Natural killer cell treated with Interleukin-12 subunit alpha and Interleukin-12 subunit beta and Interleukin-15 and Interleukin-18, amount 100 ng/mL, for 72 hours (primary cell): ENCODE measurements around the gene TRIM38. TPM values are rescaled to one million over a fixed set of nuclear protein-coding genes. Genes with fewer than 3 reads are reported as not detected.

Experiments used
- ATAC-seq, 2 donors: fragments of 150-1000 bp; cut with Tn5 transposase in 1 of 2; sonication (Bioruptor Pico), chemical (Tn5 transposase) in 1 of 2; 2 replicates each; pipeline ENCODE4 v1.10.0; 2021
- DNase-seq: peaks from one replicate; pipeline ENCODE4 v3.0.0; 2022; ENCODE audit warnings: low spot score
- H3K27ac Mint-ChIP-seq, 2 donors: 1 replicate in 1 of 2; 2 replicates in 1 of 2; pipeline ENCODE4 v1.8.0; 2022; ENCODE audit warnings: mixed read lengths in 2 of 2, mild to moderate bottlenecking in 1 of 2, moderate library complexity in 1 of 2
- H3K27me3 Mint-ChIP-seq, 2 donors: 1 replicate in 1 of 2; 2 replicates in 1 of 2; pipeline ENCODE4 v1.8.0; 2022; ENCODE audit warnings: mixed read lengths in 2 of 2
- H3K36me3 Mint-ChIP-seq: one replicate; pipeline ENCODE4 v1.8.0; 2022; ENCODE audit warnings: mixed read lengths
- H3K4me1 Mint-ChIP-seq, 2 donors: 1 replicate in 1 of 2; 2 replicates in 1 of 2; pipeline ENCODE4 v1.8.0; 2022; ENCODE audit warnings: low read depth in 2 of 2, mixed read lengths in 2 of 2, mild to moderate bottlenecking in 1 of 2
- H3K4me3 Mint-ChIP-seq: one replicate; pipeline ENCODE4 v1.8.0; 2022; ENCODE audit warnings: mixed read lengths
- H3K9me3 Mint-ChIP-seq: 2 replicates; pipeline ENCODE4 v1.8.0; 2022; ENCODE audit warnings: mixed read lengths
- total RNA-seq, 2 donors: library from RNA; stranded (reverse); gene quantifications; one replicate each; pipeline ENCODE4 v1.2.3, GENCODE V29; 2022

The TRIM38 gene
- total RNA-seq, 2 donors from 2014 or later, result 17.8 to 19.1 TPM

DNA sequence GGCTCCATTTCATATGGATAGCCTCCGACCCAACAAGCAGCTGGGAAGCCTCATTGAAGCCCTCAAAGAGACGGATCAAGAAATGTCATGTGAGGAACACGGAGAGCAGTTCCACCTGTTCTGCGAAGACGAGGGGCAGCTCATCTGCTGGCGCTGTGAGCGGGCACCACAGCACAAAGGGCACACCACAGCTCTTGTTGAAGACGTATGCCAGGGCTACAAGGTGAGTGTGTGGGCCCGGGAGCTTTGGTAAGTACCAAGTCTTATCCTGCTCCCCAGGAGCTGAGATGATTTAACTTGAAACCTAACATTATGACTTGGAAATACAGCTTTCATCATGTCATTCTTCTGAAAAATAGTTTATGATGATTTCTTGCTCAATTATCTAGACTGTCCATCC, 4.1 kb downstream of the TRIM38 start:
- no peaks in the 10 kb centered on the region for H3K9me3 Mint-ChIP-seq
- H3K27me3 Mint-ChIP-seq, result no peaks in the 10 kb centered on the region
- peak overlapping the region; percentile 48 to 71 for H3K27ac Mint-ChIP-seq
- ATAC-seq (no peak), DNase-seq (no peak)
- peaks cover 52% of the 10 kb centered on the region for H3K36me3 Mint-ChIP-seq
- H3K4me1 Mint-ChIP-seq, result peaks cover 68 to 73% of the 10 kb centered on the region in 2 donors
- peak overlapping the region; percentile 75 for H3K4me3 Mint-ChIP-seq

DNA sequence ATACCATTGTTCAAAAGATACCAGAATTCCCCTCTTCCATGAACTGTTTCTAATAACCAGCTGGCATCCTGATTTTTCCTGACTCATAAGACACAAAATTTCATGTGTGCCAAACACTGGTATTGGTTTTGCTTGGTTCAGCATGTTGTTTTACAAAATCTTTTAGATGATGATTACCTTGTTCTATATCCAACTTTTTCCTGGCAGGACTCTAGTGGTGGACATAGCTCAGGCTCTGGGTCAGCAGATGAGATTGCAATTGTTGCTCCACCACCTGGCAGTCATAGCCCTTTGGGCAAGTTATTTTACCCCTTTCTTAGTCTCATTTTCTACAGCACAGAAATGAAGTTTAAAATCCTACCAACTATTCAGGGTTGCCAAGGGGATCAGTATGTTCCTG, 6.2 kb downstream of the TRIM38 start:
- H3K4me1 Mint-ChIP-seq, result peaks cover 54 to 58% of the 10 kb centered on the region in 2 donors
- no peaks in the 10 kb centered on the region for H3K9me3 Mint-ChIP-seq
- peak overlapping the region in 1 of 2 donors; percentile 31 for H3K27ac Mint-ChIP-seq
- ATAC-seq (no peak), DNase-seq (no peak)
- H3K36me3 Mint-ChIP-seq, result peaks cover 65% of the 10 kb centered on the region
- H3K27me3 Mint-ChIP-seq, result no peaks in the 10 kb centered on the region
- peak overlapping the region; percentile 75 for H3K4me3 Mint-ChIP-seq

DNA sequence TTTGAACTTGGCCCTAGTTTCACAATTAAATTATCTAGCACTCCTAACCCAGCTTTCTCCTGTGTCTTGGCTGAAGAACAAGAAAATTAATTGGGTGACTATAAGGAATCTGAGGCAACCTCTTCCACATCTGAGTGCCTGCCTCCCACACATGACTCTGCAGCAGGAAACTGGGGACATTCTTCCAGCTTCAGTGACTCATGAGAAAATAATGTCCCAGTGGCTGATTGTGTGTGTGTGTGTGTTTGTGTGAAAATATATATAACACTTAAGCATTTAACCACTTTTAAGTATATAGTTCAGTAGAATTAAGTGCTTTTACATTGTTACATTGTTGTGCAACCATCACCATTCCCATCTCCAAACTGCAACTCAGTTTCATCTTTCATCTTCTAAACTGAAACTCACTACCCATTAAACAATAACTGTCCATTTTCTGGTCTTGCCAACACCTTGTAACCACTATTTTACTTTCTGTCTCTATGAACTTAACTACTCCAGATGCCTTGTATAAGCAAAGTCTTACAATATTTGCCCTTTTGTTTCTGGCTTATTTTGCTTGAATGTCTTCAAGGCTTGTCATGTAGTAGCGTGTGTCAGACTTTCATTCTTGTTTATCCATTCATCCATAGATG, 8.7 kb downstream of the TRIM38 start:
- Mint-ChIP-seq H3K36me3 (peaks cover 63% of the 10 kb centered on the region), H3K4me1 (peaks cover 40 to 42% of the 10 kb centered on the region in 2 donors), H3K27me3 (no peaks in the 10 kb centered on the region), H3K27ac (peak overlapping the region; percentile 0 to 7), H3K9me3 (no peaks in the 10 kb centered on the region), H3K4me3 (no peak overlapping the region)
- no peak for ATAC-seq
- no peak for DNase-seq

DNA sequence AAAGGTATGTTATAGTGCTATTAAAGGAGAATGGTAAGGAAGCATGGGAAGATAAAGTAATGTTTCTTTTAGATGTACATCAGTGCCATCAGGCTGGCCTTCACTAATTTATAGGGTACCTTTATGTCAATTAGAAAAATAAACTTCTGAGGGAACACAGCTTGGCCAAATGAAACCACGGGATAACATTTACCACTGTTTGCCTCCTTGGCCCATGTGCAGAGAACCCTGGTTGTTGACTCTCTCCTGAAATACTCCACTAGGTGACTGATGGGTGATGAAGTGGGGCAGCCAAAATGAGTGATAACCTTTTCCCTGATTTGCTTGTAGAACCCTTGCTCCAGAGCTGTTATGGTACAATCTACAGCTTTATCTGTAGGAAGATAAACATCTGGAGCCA, 9.5 kb downstream of the TRIM38 start:
- peaks cover 62% of the 10 kb centered on the region for H3K36me3 Mint-ChIP-seq
- DNase-seq (no peak), ATAC-seq (no peak)
- H3K4me3 Mint-ChIP-seq, result no peak overlapping the region
- H3K4me1 Mint-ChIP-seq, result peaks cover 34% of the 10 kb centered on the region in 2 donors
- H3K27ac Mint-ChIP-seq, result peak overlapping the region in 1 of 2 donors; percentile 7
- H3K27me3 Mint-ChIP-seq, result no peaks in the 10 kb centered on the region
- no peaks in the 10 kb centered on the region for H3K9me3 Mint-ChIP-seq

DNA sequence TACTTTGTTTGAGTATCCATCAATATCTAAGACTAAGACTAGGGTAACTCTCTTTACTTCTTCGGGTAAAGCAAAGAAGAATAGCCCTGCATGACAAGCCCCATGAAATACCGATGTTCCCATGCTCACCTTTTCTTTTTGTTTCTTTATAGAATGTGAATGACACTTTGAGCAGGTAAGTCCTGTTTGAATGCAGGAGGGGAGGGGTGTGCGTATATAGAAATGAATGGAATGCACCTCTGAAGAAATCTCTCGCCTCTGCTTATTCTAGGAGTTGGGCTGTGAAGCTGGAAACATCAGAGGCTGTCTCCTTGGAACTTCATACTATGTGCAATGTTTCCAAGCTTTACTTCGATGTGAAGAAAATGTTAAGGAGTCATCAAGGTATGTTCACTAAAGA, 10.3 kb downstream of the TRIM38 start:
- Mint-ChIP-seq H3K9me3 (no peaks in the 10 kb centered on the region), H3K4me3 (no peak overlapping the region), H3K4me1 (peaks cover 28% of the 10 kb centered on the region in 2 donors), H3K27ac (no peak overlapping the region), H3K36me3 (peaks cover 56% of the 10 kb centered on the region), H3K27me3 (no peaks in the 10 kb centered on the region)
- DNase-seq (no peak), ATAC-seq (no peak)

DNA sequence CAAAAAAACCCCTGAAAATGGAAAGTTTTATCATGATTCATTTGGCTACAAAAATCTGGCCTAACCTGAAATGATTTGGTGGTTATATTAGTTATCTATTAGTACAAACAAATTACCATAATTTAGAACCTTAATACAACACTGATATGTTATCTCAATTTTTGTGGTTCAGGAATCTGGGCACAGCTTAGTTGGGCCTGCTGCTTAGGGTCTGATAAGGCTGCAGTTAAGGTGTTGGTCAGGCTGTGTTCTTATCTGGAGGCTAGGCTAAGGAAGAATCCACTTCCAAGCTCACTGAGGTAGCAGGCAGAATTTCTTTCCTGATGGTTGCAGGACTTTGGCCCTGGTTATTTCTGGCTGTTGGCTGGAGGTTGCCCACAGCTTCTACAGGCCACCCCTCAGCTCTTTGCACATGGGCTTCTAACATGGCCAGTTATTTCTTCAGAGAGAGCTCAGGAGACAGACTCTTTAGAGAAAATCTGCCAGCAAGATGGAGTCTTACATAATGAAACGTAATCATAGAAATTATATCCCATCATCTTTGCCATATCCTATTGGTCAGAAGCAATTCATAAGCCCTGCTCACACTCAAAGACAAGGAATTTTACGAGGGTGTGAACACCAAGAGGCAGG, 11.4 kb downstream of the TRIM38 start:
- no peak for ATAC-seq
- Mint-ChIP-seq H3K27ac (no peak overlapping the region), H3K4me3 (no peak overlapping the region), H3K4me1 (peaks cover 17 to 19% of the 10 kb centered on the region in 2 donors), H3K36me3 (peaks cover 44% of the 10 kb centered on the region), H3K9me3 (no peaks in the 10 kb centered on the region), H3K27me3 (no peaks in the 10 kb centered on the region)
- DNase-seq, result no peak

DNA sequence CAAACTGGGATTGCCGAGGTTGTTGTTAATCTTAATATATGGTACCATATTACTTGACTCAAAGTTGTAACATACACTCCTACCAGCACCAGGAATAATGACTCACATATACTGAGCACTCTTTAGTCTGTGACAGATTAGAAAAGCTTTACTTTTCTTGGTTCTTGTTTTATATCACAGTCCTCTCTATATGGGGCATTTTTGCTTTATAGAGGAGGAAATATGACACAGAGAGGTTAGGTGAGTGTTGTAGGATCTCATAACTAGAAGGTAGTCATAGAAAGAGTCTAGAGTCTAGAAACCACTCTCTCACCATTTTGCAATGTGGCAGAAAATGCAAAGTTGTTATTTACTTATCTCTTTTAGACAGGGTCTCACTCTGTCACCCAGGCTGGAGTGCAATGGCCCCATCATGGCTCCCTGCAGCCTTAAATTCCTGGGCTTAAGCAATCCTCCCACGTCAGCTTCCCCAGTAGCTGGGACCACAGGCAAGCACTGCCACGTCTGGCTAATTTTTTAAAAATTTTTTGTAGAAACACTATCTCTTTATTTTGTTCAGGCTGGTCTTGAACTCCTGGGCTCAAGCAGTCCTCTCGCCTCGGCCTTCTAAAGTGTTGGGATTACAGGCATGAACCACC, 13.4 kb downstream of the TRIM38 start:
- peaks cover 8 to 10% of the 10 kb centered on the region in 2 donors for H3K4me1 Mint-ChIP-seq
- ATAC-seq (peak in 1 of 2 donors; percentile 89), DNase-seq (no peak)
- H3K27ac Mint-ChIP-seq, result no peak overlapping the region
- no peaks in the 10 kb centered on the region for H3K9me3 Mint-ChIP-seq
- H3K36me3 Mint-ChIP-seq, result peaks cover 28% of the 10 kb centered on the region
- H3K27me3 Mint-ChIP-seq, result no peaks in the 10 kb centered on the region
- H3K4me3 Mint-ChIP-seq, result no peak overlapping the region

DNA sequence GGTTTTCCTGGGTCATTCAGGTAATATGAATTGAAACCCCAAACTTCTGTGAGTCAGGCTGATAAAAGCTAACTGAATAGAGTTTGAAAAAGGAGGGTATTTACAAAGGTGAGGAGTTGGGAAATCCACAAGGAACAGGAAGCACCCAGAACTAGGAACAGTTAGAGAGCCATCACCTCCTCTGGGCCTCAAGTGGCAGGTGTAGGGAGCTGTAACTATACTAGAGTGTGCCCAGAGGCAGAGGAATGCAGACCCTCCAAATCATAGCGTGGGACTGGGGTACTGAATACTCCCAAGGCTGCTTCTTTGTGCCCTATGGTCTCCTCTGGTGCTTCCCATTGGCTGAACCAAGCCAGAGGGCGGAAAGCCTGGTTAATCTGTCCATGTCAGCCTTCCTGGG, 18.3 kb downstream of the TRIM38 start:
- Mint-ChIP-seq H3K27ac (peak overlapping the region; percentile 56 to 76), H3K4me3 (no peak overlapping the region), H3K36me3 (peaks cover 39% of the 10 kb centered on the region), H3K27me3 (no peaks in the 10 kb centered on the region), H3K9me3 (no peaks in the 10 kb centered on the region), H3K4me1 (peaks cover 8 to 19% of the 10 kb centered on the region in 2 donors)
- DNase-seq (no peak), ATAC-seq (no peak)

DNA sequence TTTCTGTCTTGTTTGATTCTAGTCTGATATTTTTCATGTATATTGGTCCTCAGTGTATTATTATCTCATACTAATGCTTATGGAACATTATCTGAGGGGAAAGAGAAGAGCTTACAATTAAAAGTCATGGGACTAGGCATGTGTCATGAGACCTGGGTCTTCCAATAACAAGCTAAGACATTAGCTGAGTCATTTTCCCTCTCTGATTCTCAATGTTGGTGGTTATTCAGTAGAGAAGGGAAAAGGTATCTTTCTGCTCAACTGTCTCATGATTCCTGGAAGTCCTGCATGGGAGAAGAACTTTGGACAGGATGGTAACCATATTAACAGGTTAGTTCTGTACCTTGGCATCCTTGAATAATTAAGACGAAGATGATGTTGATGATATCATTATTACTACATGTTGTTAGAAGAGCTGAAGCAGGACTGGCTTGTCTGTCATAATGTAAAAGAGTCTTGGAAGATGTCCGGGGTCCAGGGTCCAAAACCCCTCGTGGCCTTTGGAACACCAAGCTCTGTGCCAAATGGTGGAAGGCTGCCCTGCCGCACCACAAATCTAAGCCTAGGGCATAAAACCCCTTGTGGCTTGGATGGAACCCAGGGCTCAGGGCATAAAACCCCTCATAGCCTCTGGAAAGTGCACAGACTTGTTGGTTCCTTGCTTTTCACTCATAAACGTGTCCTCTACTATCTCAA, 19.1 kb downstream of the TRIM38 start:
- Mint-ChIP-seq H3K4me3 (no peak overlapping the region), H3K4me1 (peaks cover 5 to 19% of the 10 kb centered on the region in 2 donors), H3K9me3 (no peaks in the 10 kb centered on the region), H3K27me3 (no peaks in the 10 kb centered on the region), H3K36me3 (peaks cover 34% of the 10 kb centered on the region), H3K27ac (peak overlapping the region; percentile 56 to 76)
- no peak for ATAC-seq
- no peak for DNase-seq

DNA sequence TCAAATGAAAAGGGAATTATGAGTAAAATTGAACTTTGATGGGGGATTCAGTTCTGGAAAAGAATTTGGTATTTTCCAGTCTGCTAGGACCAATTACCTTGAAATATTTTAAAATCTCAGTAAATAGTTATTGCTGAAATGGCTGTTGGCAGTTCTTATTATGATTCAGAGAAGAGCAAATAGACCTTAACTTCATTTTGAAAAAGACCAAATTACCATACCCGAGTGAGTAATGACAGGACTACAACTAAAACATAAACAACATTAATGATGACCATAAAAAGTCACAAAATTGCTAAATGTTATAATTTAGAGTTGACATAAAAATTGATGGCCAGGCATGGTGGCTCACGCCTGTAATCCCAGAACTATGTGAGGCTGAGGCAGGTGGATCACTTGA, 21.7 kb downstream of the TRIM38 start:
- no peak overlapping the region for H3K4me3 Mint-ChIP-seq
- DNase-seq, result no peak
- no peak for ATAC-seq
- H3K9me3 Mint-ChIP-seq, result no peaks in the 10 kb centered on the region
- peaks cover 40% of the 10 kb centered on the region for H3K36me3 Mint-ChIP-seq
- H3K4me1 Mint-ChIP-seq, result peaks cover 11 to 28% of the 10 kb centered on the region in 2 donors
- peak overlapping the region in 1 of 2 donors; percentile 30 for H3K27ac Mint-ChIP-seq
- H3K27me3 Mint-ChIP-seq, result no peaks in the 10 kb centered on the region

DNA sequence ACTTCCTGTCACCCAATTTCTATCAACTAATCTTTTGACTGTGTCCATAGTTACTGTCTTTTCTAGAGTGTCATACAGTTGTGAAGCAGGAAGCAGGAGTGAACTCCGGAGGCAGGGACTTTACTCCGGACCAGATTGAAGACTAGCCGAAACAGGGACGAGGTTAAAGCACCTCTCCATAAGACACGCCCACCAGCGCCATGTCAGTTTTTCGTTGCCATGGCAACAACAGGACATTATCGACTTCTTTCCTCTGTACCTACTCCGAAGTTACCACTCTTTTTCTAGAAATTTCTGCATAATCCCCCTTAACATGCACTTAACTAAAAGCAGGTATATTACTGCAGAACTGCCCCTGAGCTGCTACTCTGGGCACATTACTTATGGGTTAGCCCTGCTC, 25.2 kb downstream of the TRIM38 start:
- ATAC-seq (no peak), DNase-seq (no peak)
- Mint-ChIP-seq H3K9me3 (no peaks in the 10 kb centered on the region), H3K4me1 (peaks cover 15 to 26% of the 10 kb centered on the region in 2 donors), H3K27me3 (no peaks in the 10 kb centered on the region), H3K4me3 (no peak overlapping the region), H3K27ac (peak overlapping the region in 1 of 2 donors; percentile 48), H3K36me3 (peaks cover 27% of the 10 kb centered on the region)

DNA sequence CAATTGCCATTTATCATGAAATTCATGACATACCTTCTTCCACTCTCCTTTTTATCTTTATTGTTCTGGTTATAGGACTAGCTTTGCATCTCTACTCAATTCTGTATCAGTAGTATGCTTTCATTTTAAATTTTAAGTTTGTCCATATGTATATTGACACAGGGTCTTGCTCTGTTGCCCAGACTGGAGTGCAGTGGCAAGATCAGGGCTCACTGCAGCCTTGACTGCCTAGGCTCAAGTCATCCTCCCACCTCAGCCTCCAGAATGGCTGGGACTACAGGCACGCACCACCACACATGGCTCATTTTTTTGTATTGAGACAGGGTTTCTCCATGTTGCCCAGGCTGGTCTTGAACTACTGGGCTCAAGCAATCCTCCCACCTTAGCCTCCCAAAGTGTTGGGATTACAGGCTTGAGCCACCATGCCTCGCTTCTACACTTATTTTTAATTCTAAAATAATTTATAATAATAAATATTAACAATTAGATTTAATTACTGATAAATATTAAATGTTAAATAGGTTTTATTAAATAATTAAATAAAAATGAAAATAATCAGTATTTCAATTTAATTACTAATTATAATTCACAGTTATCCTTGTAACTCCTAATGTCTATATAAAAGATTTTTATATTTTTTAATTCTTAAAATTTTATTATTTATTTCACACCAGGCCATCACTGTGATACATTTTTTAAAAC, 27.7 kb downstream of the TRIM38 start:
- ATAC-seq (no peak), DNase-seq (no peak)
- Mint-ChIP-seq H3K27ac (no peak overlapping the region), H3K9me3 (no peaks in the 10 kb centered on the region), H3K36me3 (peaks cover 11% of the 10 kb centered on the region), H3K4me3 (no peak overlapping the region), H3K4me1 (peaks cover 23 to 24% of the 10 kb centered on the region in 2 donors), H3K27me3 (no peaks in the 10 kb centered on the region)

DNA sequence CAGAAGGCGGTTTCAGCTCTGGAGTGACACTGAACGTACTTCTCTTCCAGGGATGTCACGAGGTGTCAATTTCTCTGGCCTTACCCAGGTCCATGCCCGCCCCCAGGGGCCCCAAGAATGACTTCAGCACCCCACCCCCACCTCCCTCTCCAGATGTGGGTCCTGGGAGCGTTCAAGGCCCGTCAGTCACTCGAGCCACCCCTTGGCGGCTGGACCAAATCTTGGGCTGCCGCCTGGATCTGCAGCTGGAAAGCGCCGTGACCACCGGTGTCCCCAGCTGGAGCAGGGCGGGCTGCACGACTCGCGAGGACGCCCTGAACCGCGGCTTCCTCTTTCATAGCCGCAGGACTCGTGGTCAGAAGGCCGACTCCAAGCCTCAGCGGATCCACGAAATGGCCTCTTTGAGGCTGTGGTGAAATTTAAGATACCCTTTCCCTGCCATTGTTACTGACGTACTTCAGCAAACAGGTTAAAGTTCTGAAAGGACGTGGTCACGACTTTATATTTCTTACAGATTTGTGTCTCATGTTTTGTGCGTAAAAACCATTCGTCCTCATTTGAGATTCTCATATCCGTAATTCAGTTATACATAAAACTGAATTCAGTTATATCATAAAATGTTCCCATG, 29.3 kb downstream of the TRIM38 start:
- H3K27ac Mint-ChIP-seq, result peak overlapping the region; percentile 92 to 94
- DNase-seq, result peak; percentile 75
- H3K4me3 Mint-ChIP-seq, result peak overlapping the region; percentile 95
- H3K4me1 Mint-ChIP-seq, result peaks cover 23 to 26% of the 10 kb centered on the region in 2 donors
- peak; percentile 70 to 75 for ATAC-seq
- peaks cover 9% of the 10 kb centered on the region for H3K36me3 Mint-ChIP-seq
- no peaks in the 10 kb centered on the region for H3K9me3 Mint-ChIP-seq
- H3K27me3 Mint-ChIP-seq, result no peaks in the 10 kb centered on the region
